HG02623 (cell line): ENCODE results near the gene H2BK1.

ENCODE experiments used
- ATAC-seq: cut with Tn5 transposase; IDR thresholded peaks from one replicate; pipeline ENCODE4 v1.9.1; 2021; ENCODE audit warnings: moderate library complexity; ENCODE audit not compliant: unreplicated experiment

H2BK1 gene

DNA sequence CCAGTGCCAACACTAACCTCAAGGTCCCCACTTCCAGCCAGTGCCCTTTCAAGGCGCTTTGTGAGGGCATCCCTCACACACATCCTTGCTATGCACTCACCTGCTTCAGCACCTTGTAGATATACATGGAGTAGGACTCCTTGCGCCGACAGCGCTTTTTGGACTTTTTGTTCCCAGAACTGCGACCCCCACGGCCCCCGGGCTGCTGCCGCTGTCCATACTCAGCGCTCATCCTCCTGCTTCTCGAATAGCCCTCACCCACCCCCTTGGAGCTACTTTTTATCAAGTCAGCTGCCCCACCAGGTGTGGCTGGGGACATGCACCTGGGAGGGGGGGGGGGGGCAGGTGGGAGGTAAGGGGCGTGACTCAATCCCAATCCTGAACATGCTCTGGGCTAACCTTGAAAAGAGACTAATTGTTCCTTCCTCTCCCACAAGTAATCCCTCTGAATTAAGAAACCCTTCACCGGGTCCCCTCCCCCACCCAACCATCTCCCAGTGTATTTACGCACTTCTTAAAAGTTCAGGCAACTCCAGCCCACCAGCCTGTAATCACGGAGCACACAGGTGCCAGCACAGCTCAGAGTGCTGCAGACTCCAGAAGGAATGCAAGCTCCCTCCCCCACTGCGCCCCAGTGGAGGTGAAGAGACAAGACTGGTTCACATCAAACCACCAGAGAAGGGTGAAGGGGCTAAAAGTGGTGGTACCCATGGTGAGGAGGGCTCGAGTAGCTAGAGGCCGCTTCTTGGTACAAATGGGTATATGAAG lies at the start of gene H2BK1:
TSS of gene H2BK1 (minus strand) at position 402 of the 768 bp plus-strand sequence. CDS start at position 232, 170 bp downstream.
- no peak for ATAC-seq

DNA sequence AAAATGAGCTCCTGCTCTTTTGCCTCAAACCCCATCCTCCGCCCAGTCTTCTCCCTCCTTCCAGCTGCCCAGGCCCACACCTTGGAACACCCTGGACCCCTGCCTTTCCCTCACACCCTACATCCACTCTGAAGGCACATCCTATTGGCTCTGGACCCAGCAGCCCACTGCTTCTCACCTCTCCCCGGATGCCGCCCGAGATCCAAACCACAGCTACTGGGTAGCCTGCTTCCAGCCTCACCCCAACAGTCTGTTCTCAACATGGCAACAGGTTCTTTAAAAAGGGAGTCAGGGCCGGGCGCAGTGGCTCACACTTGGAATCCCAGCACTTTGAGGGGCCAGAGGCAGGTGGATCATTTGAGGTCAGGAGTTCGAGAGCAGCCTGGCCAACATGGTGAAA lies 47.7 kb upstream of the H2BK1 start:
- ATAC-seq = no peak

- no peak for ATAC-seq
These were observed 46.2 kb upstream of the H2BK1 start for GRCh38 chr7:151256410-151257045.

DNA sequence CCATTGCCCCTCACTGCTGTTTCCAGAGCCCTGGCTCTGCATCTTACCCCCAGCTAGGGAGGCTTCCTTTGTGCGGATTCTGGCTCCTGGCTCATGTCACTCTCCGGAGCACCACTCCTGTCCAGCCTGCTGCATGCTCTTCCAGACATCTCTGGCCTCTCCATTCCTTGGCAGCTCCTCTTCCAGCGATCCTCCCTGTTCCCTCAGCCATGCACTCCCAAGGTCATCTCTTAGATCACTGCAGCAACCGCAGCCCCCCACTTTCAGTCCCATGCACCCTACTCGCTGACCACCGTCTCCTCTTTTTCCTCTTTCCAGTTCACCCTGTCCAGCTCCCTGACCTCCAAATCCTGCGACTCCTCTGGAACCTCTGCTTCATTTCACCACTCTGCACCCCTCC lies 45.1 kb upstream of the H2BK1 start:
- no peak for ATAC-seq

- ATAC-seq = no peak
These were observed 44.6 kb upstream of the H2BK1 start for GRCh38 chr7:151254851-151255250.

GRCh38 chr7:151254316-151254715 lies 44.0 kb upstream of the H2BK1 start:
- no peak for ATAC-seq

DNA sequence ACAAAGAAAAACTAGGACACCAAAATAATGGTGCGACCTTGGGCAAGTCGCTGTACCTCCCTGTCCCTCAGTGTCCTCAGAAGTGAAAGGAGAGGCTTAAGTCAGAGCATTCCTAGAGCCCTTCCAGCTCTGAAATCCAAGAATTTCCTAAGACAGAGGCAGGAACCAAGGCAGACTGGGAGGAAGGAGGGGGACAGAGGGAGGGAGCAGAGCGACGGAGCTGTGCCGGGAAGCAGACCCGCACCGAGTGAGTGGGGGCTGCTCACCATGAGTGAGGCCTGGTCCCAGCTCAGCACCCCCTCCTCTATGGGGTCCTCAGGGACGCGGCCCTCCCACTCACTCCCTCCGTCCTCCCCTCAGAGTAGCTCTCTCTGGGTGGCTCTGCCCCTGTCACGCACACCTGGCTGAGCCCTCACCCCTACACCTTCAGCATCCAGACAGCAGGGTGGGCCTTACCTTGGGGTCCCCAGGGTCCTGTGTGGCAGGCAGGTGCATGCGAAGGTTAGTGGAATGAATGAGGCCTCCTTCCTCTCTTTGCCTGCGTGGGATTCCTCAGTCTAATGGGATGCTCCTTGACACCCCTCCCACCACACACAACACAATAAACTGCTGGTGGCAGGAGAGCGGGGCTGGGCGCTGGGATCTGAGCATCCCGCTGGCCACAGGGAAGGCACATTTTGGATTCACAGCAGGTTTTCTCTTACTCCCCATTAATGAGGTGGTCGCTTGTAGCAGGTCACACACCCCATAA lies 42.8 kb upstream of the H2BK1 start:
- ATAC-seq = no peak

DNA sequence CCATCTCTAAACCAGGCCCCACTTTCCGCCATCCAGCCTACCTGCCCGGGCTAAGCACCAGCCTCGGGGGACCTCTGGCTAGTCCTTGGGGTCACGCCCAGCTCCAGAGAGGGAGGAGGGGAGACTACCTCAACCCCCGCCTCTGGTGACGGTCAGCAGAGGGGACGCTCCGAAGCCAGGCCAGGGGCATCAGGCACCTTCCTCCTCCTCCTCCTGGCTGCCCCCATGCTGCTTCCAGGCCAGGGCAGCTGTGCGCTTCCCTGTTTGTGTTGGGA lies 42.2 kb upstream of the H2BK1 start:
- ATAC-seq = no peak

DNA sequence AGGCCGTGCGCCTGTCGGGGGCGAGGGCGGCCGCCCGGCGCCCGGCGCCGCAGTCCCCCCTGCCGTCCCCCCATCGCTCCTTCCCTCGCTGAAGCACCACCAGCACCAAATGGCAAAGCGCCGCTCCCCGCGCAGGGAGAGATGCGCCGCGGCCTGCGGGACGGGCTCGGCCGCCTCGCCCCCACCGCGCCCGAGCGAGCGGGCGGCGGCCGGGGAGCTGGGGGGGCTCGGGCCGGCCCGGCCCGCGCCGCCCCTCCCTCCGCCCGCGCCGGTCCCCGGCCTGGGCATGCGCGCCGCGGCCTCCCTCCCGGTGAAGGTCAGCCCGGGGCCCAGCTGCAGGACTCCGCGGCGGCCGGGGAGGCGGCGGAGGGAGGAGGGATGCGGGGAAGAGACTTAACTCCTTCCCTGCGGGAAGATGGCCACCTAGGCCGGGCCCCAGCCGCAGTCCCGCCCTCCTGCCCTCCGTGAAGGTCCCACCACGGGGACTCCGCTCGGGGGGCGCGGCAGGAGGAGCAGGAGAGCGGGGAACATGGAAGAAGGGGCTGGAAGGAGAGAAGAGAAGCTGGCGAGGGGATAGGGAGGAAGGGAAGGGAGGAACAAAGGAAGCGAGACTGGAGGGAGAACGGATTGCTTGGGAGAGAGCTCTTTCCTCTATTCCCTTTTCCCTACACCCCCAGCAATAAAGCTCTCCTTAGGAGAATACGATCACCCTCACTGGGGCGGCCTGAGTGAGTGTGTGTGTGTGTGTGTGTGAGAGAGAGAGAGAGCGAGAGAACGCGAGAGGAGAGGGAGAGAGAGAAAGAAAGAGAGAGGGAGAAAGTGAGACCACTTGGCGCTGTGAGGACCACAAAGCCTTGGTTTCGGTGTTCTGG lies 41.6 kb upstream of the H2BK1 start:
- ATAC-seq = no peak

DNA sequence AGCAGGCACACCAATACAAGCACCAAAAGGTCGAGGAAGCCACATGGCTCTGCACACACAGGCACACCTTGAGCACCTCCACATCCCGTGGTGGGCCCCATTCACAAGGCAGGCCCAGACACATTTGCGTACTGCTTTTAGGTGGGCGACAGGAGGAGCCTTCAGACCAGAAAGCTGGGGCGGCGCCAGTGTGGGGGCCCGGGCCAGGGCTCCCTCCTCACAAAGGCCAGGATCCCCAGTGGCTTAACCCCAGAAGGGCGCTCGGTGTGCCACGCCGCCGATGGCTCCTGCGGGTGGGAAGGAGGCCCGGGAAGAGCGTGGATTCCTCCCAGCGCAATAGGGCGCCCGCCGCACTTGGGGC lies 41.0 kb upstream of the H2BK1 start:
- ATAC-seq = no peak

- ATAC-seq = no peak
These were observed 40.2 kb upstream of the H2BK1 start for GRCh38 chr7:151250181-151251132.

- ATAC-seq = no peak
These were observed 39.4 kb upstream of the H2BK1 start for GRCh38 chr7:151249732-151250072.

DNA sequence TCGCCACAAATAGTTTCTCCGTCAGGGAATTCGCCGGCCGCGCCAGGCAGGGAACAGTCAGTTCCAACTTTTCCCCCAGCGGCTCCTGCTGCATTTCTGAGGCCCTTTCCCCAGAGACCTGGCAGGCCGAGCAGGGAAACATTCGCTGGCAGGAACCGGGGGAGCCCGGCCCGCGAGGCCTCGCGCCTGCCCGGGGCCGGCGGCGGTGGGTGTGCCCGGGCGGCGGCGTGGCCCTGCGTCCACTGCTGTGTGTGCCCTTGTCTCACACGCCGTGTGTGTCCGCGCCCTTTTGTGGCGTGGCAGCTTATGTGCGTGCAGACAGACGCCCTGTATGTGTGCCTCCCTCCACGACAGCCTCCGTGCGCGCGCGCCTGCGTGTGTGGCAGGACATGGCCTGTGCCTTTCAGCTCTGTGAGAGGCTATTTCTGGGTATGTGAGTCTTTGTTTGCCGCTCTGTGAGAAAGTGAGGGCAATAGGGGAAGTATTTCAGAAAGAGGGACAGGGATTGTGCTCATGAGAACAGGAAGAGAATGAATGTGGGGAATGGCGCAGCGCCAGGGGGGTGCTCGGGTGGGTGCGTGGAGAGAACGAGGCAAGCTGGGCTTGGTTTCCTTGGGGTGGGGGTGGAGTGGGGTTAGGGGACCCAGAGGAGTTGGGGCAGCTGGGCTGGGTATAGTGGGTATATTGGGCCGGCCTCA lies 38.9 kb upstream of the H2BK1 start:
- ATAC-seq = no peak

- ATAC-seq = no peak
These were observed 38.2 kb upstream of the H2BK1 start, which contains the start of gene SMARCD3 for GRCh38 chr7:151248346-151249033. Gene SMARCD3 (minus strand): TSS chr7:151248694. CDS start chr7:151248562, 132 bp downstream.

- no peak for ATAC-seq
These were observed 37.5 kb upstream of the H2BK1 start for GRCh38 chr7:151247611-151248345.

DNA sequence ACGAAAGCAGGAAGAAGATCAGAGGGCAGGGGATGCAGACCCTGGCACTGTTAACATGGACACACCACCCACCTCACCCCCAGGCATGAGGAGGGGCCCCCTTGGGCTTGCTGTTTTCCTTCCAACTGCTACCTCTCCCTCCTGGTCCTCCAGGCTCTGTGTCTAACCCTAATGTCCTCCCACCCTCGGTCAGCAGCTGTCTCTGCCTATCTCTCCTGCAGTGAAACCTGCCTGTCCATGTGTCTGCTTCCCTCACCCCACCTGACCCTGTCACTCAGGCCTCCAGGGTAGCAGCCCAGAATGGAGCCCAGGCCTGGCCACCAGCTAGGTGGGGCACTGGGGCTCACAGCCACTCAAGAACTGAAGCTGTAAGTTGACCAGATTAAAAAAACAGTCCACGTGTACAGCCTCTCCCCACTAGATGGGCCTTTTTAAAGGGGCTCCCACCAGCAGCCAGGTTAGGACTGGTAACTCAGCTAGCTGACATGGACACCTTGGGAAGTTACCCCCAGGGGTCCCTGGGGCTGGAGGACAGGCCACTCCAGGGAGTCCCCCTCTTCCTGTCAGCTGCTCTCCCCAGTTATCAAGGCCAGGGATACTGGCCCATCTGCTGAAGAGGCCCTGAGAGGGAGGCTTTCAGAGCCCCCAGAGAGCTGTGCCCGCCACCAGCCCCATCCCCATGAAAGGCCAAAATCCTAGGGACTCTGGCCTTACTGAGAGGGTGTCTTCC lies 36.7 kb upstream of the H2BK1 start:
- ATAC-seq = no peak

DNA sequence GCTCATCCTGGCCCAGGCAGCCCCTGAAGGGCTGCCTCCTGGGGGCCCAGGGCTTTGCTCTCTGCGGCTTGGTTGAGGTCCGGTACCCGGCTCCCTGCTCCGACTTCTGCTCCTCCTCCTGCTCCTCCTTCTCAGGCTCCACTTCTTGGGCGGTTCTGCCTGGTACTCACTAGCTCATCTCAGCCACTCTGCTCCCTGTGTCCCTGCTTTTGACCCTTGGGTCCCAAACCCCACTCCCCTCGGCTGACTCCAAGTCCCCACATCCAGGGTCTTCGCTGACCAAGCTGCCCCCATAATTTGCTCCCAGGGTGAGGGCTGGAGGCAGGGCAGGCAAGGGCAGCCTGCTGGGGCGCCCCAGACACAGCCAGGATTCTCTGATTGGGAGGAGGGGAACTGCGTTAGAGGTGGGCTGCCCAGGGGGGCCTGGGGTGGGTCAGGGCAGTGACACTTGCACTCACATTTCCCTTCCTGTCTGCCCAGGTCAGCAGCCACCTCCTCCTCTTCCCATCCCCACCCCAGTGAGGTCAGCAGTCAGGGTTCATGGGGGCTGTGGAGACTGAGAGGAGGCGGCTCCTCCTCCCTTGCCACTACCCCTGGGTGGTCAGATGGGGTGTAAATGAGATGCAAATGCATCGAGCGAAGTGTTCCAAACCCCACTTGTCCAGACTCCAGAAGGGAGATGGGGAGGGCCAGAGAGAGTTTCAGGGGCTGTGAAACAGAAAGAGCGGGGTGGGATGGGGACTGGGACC lies 36.0 kb upstream of the H2BK1 start:
- ATAC-seq = no peak
